ENCODE measurements around the gene ARRDC4. TPM values are rescaled to one million over a fixed set of nuclear protein-coding genes. Genes with fewer than 3 reads are reported as not detected.

Gene ARRDC4
- total RNA-seq, 3 donors from 2014 or later (not counting 1 experiment from before 2014, with no cell fraction given), result 6.6 to 7.3 (median 7.0) TPM

GRCh38 chr15:97931314-97931713 is 29.2 kb upstream of the ARRDC4 start:
- no peaks in the 10 kb centered on the region for H3K4me1 ChIP-seq (ENCODE audit: control insufficient read depth, insufficient read depth, low read length)
- no peaks in the 10 kb centered on the region for H3K4me1 Mint-ChIP-seq
- no CpG with 5 or more reads among the region's 1 CpG for WGBS (ENCODE audit: insufficient coverage)
- H3K27me3 Mint-ChIP-seq (ENCODE audit: low read depth in 2 of 2), result peaks cover 24 to 55% of the 10 kb centered on the region in 2 donors
- H3K27ac Mint-ChIP-seq, result no peak overlapping the region
- H3K9me3 ChIP-seq (ENCODE audit: control insufficient read depth, insufficient read depth, low read length), result peaks cover 4% of the 10 kb centered on the region
- ATAC-seq (no peak), DNase-seq (no peak)
- H3K27ac ChIP-seq (ENCODE audit: low read length), result no peak overlapping the region
- no peak for TF ChIP-seq CTCF (IDR thresholded peaks at IDR 0.05)
- intact Hi-C loops (cut with micrococcal nuclease), result no loop called here
- no peaks in the 10 kb centered on the region for H3K36me3 Mint-ChIP-seq
- H3K9me3 Mint-ChIP-seq, result no peaks in the 10 kb centered on the region
- no peaks in the 10 kb centered on the region for H3K27me3 ChIP-seq (ENCODE audit: control insufficient read depth, insufficient read depth, low read length)
- H3K4me3 ChIP-seq (ENCODE audit: low read length), result no peak overlapping the region
- no peaks in the 10 kb centered on the region for H3K36me3 ChIP-seq (ENCODE audit: control insufficient read depth, insufficient read depth, low read length)
- no peak overlapping the region for H3K4me3 Mint-ChIP-seq

GRCh38 chr15:97933589-97933988 is 26.9 kb upstream of the ARRDC4 start:
- 89% methylated on average over 1 of the region's 1 CpG for WGBS (ENCODE audit: insufficient coverage)
- no peak overlapping the region for H3K27ac ChIP-seq (ENCODE audit: low read length)
- intact Hi-C loops (cut with micrococcal nuclease), result no loop called here
- TF ChIP-seq CTCF (IDR thresholded peaks at IDR 0.05), result no peak
- H3K27me3 Mint-ChIP-seq (ENCODE audit: low read depth in 2 of 2), result peaks cover 17 to 39% of the 10 kb centered on the region in 2 donors
- no peaks in the 10 kb centered on the region for H3K27me3 ChIP-seq (ENCODE audit: control insufficient read depth, insufficient read depth, low read length)
- H3K9me3 Mint-ChIP-seq, result no peaks in the 10 kb centered on the region
- ATAC-seq (no peak), DNase-seq (no peak)
- H3K4me3 ChIP-seq (ENCODE audit: low read length), result no peak overlapping the region
- no peaks in the 10 kb centered on the region for H3K36me3 Mint-ChIP-seq
- H3K9me3 ChIP-seq (ENCODE audit: control insufficient read depth, insufficient read depth, low read length), result peaks cover 4% of the 10 kb centered on the region
- no peaks in the 10 kb centered on the region for H3K4me1 Mint-ChIP-seq
- no peaks in the 10 kb centered on the region for H3K4me1 ChIP-seq (ENCODE audit: control insufficient read depth, insufficient read depth, low read length)
- H3K36me3 ChIP-seq (ENCODE audit: control insufficient read depth, insufficient read depth, low read length), result no peaks in the 10 kb centered on the region
- no peak overlapping the region for H3K27ac Mint-ChIP-seq
- no peak overlapping the region for H3K4me3 Mint-ChIP-seq

GRCh38 chr15:97940993-97941392 is 19.5 kb upstream of the ARRDC4 start:
- H3K36me3 Mint-ChIP-seq, result no peaks in the 10 kb centered on the region

More at GRCh38 chr15:97940993-97941392, 19.5 kb upstream of the ARRDC4 start:
- no peak for TF ChIP-seq CTCF (IDR thresholded peaks at IDR 0.05)
- H3K9me3 ChIP-seq (ENCODE audit: control insufficient read depth, insufficient read depth, low read length), result no peaks in the 10 kb centered on the region
- H3K27ac ChIP-seq (ENCODE audit: low read length), result no peak overlapping the region
- Mint-ChIP-seq H3K4me1 (no peaks in the 10 kb centered on the region), H3K4me3 (no peak overlapping the region), H3K27ac (no peak overlapping the region), H3K27me3 (ENCODE audit: low read depth in 2 of 2) (peaks cover 9 to 10% of the 10 kb centered on the region in 2 donors), H3K9me3 (no peaks in the 10 kb centered on the region)
- H3K36me3 ChIP-seq (ENCODE audit: control insufficient read depth, insufficient read depth, low read length), result no peaks in the 10 kb centered on the region
- 91% methylated on average over 4 of the region's 4 CpGs for WGBS (ENCODE audit: insufficient coverage)
- intact Hi-C loops (cut with micrococcal nuclease), result no loop called here
- ATAC-seq (no peak), DNase-seq (no peak)
- no peaks in the 10 kb centered on the region for H3K4me1 ChIP-seq (ENCODE audit: control insufficient read depth, insufficient read depth, low read length)
- no peak overlapping the region for H3K4me3 ChIP-seq (ENCODE audit: low read length)
- H3K27me3 ChIP-seq (ENCODE audit: control insufficient read depth, insufficient read depth, low read length), result no peaks in the 10 kb centered on the region
